Measurements from ENCODE around the gene AHDC1.
"Not testable (repeated sequence)": the region's sequence is repeated elsewhere in the genome, so short reads cannot be mapped to it uniquely, and the experiment has no call there.

AHDC1 gene

GRCh38 chr1:27506703-27507102 is 97.2 kb downstream of the AHDC1 start:
- no peak for DNase-seq

- no peak for DNase-seq
These were observed 98.6 kb downstream of the AHDC1 start for GRCh38 chr1:27505420-27505680.

- peak; percentile 55 to 73 for DNase-seq
These were observed 99.1 kb downstream of the AHDC1 start for GRCh38 chr1:27504588-27505419.

- DNase-seq: no peak
These were observed 99.9 kb downstream of the AHDC1 start for GRCh38 chr1:27503844-27504587.

GRCh38 chr1:27503033-27503432 is 100.9 kb downstream of the AHDC1 start:
- no peak for DNase-seq

- DNase-seq: not testable (repeated sequence)
These were observed 102.8 kb downstream of the AHDC1 start for GRCh38 chr1:27501159-27501558.

- DNase-seq: no peak
These were observed 104.8 kb downstream of the AHDC1 start for GRCh38 chr1:27499142-27499541.

- DNase-seq: no peak
These were observed 107.3 kb downstream of the AHDC1 start for GRCh38 chr1:27496604-27497155.

- no peak for DNase-seq
These were observed 111.1 kb downstream of the AHDC1 start for GRCh38 chr1:27492796-27493195.

- DNase-seq: no peak
These were observed 111.9 kb downstream of the AHDC1 start for GRCh38 chr1:27491748-27492700.

- peak; percentile 94 for DNase-seq
These were observed 113.8 kb downstream of the AHDC1 start, which contains the start of gene WASF2 for GRCh38 chr1:27489973-27490741. TSS of gene WASF2 (minus strand) at chr1:27490167. CDS start at chr1:27428890, 61,277 bp downstream.

GRCh38 chr1:27489501-27489972 is 114.4 kb downstream of the AHDC1 start:
- no peak for DNase-seq

- no peak for DNase-seq
These were observed 115.7 kb downstream of the AHDC1 start for GRCh38 chr1:27487966-27488884.

- DNase-seq: no peak
These were observed 118.6 kb downstream of the AHDC1 start for GRCh38 chr1:27485363-27485762.

All from SHP77 (cell line).